Loucy (cell line): ENCODE data around the gene KRTAP4-5.

Experiments
- EZH2phosphoT487 ChIP-seq: fragments of 200-600 bp; IDR thresholded peaks from 2 replicates; pipeline ENCODE4 v1.6.1; 2018; ENCODE audit warnings: antibody characterized with exemption, mild to moderate bottlenecking, moderate library complexity, borderline replicate concordance
- TF ChIP-seq, protein P1 (sequence below): fragments of 200-600 bp; sonication (generic); conservative IDR thresholded peaks from 2 replicates; pipeline ENCODE4 v1.5.1; 2014; ENCODE audit warnings: mild to moderate bottlenecking, antibody characterized with exemption, low read length

DNA sequence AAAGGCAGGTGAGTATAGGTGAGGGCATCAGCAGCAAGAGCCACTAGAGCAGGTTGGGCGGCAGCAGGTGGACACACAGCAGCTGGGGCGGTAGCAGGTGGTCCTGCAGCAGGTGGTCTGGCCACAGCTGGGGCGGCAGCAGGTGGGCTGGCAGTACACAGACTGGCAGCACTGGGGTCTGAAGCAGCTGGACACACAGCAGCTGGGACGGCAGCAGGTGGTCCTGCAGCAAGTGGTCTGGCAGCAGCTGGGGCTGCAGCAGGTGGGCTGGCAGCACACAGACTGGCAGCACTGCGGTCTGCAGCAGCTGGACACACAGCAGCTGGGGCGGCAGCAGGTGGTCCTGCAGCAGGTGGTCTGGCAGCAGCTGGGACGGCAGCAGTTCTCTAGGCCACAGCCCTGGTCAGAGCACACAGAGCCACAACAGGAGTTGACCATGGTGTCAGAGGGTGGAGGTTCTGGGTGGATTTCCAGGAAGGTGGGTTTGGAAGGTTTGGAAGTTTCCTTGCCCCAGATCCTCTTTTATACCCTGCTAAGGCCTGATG lies 28.2 kb upstream of the KRTAP4-5 start, which contains the start of gene KRTAP4-2:
- TF ChIP-seq, protein P1, sequence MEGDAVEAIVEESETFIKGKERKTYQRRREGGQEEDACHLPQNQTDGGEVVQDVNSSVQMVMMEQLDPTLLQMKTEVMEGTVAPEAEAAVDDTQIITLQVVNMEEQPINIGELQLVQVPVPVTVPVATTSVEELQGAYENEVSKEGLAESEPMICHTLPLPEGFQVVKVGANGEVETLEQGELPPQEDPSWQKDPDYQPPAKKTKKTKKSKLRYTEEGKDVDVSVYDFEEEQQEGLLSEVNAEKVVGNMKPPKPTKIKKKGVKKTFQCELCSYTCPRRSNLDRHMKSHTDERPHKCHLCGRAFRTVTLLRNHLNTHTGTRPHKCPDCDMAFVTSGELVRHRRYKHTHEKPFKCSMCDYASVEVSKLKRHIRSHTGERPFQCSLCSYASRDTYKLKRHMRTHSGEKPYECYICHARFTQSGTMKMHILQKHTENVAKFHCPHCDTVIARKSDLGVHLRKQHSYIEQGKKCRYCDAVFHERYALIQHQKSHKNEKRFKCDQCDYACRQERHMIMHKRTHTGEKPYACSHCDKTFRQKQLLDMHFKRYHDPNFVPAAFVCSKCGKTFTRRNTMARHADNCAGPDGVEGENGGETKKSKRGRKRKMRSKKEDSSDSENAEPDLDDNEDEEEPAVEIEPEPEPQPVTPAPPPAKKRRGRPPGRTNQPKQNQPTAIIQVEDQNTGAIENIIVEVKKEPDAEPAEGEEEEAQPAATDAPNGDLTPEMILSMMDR: no peak
- no peak for TF ChIP-seq EZH2phosphoT487
